ENCODE data around the gene ERC2.

DNA sequence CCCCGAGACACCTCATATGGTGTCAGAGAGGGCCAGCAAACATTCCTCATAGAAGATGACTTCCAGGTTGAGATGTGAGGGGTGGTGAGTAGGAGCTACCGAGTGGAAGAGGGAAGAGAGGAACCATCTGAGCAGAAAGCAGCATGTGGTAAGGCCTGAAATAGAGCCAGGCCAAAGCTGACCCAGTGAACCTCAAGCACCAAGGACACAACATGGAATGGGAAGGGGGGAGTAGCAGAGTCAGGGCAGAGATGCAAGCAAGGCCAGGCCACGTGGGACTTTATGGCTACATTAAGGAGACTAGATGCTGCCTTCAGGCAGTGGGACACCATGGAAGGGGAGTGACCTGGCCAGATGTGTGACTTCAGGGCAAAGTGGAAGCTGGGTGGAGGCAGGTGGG lies 942.8 kb downstream of the ERC2 start:
- TF ChIP-seq, protein P1, sequence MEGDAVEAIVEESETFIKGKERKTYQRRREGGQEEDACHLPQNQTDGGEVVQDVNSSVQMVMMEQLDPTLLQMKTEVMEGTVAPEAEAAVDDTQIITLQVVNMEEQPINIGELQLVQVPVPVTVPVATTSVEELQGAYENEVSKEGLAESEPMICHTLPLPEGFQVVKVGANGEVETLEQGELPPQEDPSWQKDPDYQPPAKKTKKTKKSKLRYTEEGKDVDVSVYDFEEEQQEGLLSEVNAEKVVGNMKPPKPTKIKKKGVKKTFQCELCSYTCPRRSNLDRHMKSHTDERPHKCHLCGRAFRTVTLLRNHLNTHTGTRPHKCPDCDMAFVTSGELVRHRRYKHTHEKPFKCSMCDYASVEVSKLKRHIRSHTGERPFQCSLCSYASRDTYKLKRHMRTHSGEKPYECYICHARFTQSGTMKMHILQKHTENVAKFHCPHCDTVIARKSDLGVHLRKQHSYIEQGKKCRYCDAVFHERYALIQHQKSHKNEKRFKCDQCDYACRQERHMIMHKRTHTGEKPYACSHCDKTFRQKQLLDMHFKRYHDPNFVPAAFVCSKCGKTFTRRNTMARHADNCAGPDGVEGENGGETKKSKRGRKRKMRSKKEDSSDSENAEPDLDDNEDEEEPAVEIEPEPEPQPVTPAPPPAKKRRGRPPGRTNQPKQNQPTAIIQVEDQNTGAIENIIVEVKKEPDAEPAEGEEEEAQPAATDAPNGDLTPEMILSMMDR (IDR thresholded peaks at IDR 0.05; ENCODE audit: insufficient read depth, low read length, poor library complexity, severe bottlenecking) = no peak
- TF ChIP-seq EZH2phosphoT487 (conservative IDR thresholded peaks at IDR 0.05; ENCODE audit: low read length) = no peak

Data from SU-DHL-6 (cell line).